Stimulated activated CD4-positive, alpha-beta T cell treated with anti-CD3 and anti-CD28 coated beads, Interleukin-1b, Interleukin-23, amount 100 ng/mL, for 24 hours (primary cell): ENCODE measurements around the gene KLK6.

Experiments used
- DNase-seq, 4 experiments: peaks; one replicate each; pipeline ENCODE4 v3.0.0-alpha.2; 2020; ENCODE audit warnings: low read depth in 4 of 4, low spot score in 1 of 4

The KLK6 gene

DNA sequence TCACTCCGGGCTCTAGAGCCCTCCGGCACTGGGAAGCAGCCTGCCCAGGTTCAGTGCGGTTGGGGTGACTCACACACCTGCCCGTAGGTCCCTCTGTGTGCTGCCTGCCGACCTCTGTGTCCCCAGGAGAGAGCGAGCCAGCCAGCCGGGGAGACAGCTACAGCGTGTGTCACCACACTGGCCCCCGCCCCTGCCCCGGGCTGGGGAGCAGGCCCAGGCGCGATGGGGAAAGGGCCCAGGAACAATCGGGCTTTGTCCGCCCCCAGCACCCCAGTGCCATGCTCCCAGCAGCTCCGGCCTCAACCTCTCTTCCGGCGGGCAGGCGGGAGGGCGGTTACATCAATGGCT lies at the start of gene KLK6:
Gene KLK6, minus strand, starts transcription at position 179 of the 348 bp plus-strand sequence. CDS start 1,487 bp downstream, outside the sequence.
- DNase-seq, result no peak

- DNase-seq, result no peak
Observed at GRCh38 chr19:51018745-51019543, 49.6 kb upstream of the KLK6 start.

- DNase-seq, result peak in 3 of 4 experiments; percentile 32 to 58 (median 49)
Observed at GRCh38 chr19:51016798-51017683, 47.6 kb upstream of the KLK6 start.

DNA sequence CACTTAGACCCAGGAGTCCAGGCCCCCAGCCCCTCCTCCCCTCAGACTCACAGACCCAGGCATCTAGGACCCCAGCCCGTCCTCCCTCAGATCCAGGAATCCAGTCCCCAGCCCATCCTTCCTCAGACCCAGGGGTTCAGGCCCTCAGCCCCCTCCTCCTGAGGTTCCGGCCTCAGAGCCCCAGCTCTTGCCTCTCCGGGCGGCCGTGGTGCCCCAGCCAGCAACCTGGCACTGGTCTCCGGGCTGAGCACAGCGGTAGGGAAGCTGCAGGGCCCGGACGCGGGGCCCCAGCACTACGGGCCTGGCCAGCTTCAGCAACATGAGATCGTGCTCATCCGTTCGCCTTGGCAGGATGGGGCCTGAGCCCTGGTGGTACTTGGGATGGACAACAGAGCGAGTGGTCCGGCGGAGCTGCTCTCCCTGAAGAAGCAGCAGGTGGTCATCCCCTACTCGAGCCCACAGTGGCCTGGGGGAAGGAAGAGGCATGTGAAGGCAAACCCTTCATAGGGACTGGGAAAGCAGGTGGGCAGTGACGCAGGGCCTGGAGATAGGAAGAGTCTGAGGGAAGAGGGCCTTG lies 46.4 kb upstream of the KLK6 start:
- no peak for DNase-seq

DNA sequence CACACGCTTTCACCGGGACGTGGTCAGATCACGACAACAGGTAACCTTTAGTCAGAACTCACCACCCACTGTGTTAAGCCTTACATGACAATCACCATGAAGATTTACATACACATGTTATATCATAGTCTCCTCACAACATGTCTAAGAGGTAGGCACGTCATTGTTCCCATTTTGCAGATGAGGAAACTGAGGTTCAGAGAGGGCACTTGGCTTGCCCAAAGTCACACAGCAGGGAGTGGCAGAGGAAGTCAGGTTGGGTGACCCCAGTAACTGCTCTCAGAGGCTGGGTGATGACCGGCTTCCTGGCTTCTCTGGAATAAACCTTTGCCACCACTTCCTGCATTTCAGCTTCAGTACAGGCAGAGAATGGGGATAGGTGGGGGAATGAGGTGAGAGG lies 44.9 kb upstream of the KLK6 start:
- no peak for DNase-seq

DNA sequence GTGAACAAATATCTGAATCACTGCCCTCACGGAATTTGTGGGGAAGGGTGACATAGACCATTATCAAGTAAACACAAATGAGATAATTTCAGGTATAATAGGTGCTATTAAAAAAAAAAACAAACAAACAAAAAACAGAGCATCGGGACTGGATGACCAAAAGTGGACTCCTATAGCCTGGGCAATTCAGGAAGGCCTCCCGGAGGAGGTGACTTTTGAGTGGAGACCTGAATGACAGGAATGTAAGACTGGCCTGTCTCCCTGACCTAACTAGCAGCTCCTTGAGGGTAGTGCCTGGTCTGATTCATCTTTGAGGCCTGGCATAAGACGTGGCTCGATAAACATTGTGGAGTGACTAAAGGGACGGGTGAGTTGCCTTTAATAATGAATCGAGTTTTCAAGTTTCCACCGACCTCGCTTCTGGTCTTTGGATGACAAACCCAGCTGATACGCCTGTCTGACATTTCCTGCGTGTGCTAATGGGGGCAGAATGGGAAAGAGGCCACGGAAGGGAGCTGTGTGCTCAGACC lies 43.3 kb upstream of the KLK6 start:
- DNase-seq, result no peak

- no peak for DNase-seq
Observed at GRCh38 chr19:51010066-51010795, 40.8 kb upstream of the KLK6 start.

DNA sequence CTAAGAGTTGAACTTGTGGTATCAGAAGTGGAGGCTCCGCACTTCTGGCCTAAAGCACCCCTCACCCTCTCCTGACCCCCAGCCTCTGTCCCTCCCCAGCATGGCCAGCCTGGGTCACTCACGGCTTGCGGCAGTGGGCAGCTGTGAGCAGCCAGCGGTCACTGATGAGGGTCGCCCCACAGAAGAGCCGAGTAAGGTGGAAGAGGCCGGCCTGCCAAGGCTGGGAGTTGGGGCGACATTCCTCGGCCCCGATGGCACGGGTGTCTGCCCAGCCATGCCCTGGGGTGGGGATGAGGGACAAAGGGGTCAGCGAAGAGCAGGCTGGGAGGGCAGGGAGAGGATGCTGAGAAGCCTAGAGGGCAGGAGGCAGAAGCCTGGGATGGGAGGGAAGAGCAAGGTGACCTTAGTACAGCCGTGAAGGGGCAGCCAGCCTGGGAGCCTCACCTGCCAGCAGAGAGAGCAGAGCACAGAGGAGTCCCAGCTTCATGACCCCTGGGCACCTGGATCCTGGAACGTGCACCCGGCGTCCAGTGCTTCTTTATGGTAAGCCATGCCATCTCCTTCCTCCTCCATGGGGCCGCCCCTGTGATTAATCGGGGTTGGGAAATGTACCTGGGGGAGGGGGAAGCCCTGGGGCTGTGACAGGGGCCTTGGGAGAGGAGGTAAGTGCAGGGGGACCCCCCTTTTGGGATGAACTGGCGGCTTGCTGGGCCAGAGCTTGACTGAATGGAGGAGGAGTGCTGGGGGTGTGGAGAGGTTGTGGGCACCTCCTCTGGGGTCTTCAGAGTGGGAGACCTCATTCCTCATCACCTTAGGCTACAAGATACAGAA lies 39.9 kb upstream of the KLK6 start:
- DNase-seq, result no peak

GRCh38 chr19:51007488-51007887 lies 38.1 kb upstream of the KLK6 start:
- no peak for DNase-seq

- no peak for DNase-seq
Observed at GRCh38 chr19:51006406-51006805, 37.0 kb upstream of the KLK6 start.

DNA sequence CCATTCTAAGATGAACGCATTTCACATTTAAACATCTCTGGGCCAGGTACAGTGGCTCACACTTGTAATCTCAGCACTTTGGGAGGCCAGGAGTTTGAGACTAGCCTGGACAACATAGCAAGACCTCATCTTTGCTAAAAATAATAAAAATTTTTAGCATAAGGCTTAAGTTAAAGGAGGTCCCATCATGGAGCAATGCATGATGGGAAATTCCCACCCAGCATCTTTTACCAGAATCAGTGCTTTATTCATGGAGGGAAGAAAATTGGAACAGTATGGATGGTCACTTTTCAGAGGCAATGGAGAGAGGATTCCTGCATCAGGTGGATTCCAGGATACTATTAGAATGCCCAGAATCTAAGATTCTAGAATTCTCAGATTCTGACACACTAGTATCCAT lies 35.9 kb upstream of the KLK6 start:
- no peak for DNase-seq

- DNase-seq, result no peak
Observed at GRCh38 chr19:51003316-51003715, 33.9 kb upstream of the KLK6 start.

DNA sequence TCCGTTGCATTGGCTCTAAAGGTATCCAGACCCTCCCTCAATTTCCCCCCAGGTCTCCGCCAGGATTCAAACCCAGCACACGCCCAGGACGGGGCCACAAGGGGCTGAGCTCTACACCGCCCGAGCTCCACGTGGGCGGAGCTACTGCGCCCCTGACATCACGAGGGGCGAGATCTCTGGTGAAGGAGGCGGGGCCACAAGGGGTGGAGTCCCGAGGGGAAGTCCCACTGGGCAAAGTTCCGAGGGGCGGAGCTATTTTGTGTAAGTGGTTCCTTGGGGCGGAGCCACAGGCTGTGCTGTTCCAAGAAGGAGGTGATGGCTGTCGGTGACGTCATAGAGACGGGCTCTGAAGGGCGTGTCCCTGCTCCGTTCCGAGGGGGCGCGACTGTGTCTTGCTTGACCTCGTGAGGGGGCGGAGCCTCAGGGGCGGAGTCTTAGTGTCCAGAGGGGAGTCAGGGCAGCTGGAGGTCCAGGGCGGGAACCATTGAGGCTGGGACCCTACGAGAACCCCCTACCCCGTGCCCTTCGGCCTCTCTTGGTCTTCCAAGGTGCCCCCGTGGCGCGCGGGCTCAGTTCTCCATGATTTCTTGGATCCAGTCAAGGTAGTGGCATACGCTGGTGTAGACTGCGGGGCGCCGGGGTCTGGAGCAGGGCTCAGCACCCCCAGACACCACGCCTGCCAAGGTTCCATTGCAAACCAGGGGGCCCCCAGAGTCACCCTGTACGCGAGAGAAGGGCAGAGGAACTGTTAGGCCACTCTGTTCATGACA lies 33.3 kb upstream of the KLK6 start:
- no peak for DNase-seq

DNA sequence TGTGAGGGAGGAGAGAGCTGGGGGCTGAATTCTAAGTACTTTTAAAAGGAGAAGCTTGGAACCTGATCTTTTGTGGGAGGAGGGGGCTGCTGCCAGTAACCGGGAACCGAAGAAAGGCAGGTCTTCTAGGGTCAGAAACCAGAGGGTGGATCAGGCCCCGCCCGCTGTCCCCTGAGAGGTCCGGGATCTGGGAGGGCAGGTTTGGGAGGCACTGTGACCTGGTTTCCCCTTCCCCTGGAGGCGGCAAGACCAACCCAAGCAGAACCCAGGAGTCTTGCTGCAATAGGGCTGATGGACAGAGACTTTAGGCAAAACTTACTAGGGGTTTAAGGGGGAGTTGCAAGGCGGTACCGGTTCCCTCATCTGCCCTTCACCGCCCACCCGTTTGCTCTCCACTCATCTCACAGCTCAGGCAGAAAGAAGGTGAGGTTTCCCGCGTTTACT lies 32.7 kb upstream of the KLK6 start:
- no peak for DNase-seq

- no peak for DNase-seq
Observed at GRCh38 chr19:51001515-51001914, 32.1 kb upstream of the KLK6 start, which contains the start of gene KLK8. Gene KLK8 (minus strand): TSS chr19:51001604. CDS start chr19:51001167, 437 bp downstream.

- DNase-seq, result no peak
Observed at GRCh38 chr19:51000981-51001380, 31.6 kb upstream of the KLK6 start.

DNA sequence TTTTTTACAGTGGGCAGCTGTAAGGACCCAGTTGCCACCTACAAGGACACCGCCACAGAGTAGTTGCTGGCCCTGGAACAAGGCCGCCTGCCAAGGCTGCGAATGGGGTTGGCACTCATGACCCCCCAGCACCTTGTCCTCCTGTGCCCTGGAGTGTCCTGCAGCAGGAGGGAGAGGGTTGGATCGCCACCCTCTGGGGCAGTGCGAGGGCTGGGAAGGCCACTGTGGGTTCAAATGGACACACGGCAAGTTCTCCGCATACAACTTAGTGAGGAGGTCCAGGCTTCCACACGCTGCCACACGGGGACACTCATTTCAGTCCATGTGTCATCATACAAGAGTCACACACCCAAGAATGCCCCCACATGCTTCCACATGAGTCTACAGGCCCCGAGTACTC lies 31.0 kb upstream of the KLK6 start:
- no peak for DNase-seq

DNA sequence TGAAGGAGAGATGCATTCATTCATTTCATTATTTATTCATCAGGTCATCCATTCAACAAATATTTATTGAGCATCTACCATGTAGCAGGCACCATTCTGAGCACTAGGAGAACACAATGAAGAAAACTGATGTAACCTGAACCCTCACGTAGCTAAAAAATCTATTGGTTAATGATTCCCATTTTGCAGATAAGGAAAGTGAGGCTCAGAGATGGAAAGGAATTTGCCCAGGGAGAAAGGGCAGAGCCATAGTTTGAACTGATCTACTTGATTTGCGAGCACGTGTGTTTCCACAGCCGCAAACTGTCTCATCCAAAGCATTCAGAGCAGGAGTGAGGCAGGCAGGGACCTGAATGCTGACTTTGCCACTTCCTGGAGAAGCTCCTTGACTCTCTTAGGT lies 29.3 kb upstream of the KLK6 start:
- DNase-seq, result no peak

GRCh38 chr19:50998061-50998460 lies 28.7 kb upstream of the KLK6 start:
- no peak for DNase-seq
